HTERT RPE-1 (cell line): ENCODE results near the gene KCNH8.
"Not testable (repeated sequence)": the region's sequence is repeated elsewhere in the genome, so short reads cannot be mapped to it uniquely, and the experiment has no call there.

ENCODE experiments used
- in situ Hi-C: fragments of 300-500 bp; cut with MboI; formaldehyde crosslinking; loops from 4 replicates; pipeline ENCODE4 v1.14.3; 2020; ENCODE audit warnings: low sequenced_read_pairs

KCNH8 gene

DNA sequence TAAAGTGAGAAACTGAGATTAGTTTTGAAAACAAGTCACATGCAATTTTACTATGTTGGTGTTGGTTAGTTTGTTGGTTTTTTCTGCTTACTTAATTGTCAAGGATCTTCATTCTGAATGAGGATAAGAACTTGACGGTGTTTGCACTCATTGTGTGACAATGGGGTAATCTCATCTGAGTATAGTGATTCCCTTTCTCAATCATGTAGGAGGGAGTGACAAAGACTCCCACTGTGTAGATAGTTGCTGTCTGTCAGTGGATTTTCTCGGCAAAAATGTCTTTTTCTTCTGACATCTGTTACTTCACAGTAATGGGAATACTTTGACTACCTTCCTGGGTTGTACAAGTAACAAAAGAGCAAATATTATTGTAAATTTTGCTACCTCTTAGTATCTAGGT, 23.5 kb downstream of the KCNH8 start:
- in situ Hi-C loops, result no loop called here

DNA sequence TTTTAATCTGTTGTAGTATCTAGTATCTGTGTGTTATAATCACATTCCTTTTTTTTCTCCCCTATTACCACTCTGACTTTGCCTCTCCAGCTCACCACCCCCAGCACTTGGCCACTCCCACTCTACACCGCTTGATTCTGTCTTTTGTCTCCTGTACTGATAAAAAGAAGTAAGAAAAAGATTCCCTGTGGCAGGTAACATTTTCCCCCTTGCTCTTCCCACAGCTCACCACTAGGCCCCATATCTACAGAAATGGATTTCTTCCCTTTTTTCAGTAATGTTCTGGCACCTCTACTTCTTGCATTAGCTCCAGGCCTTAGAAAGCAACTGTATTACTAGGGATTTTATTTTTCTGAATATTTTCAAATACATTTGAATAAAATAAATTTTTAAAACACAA, 25.6 kb downstream of the KCNH8 start:
- in situ Hi-C loops, result no loop called here

GRCh38 chr3:19183584-19183983, 35.3 kb downstream of the KCNH8 start:
- in situ Hi-C loops, result no loop called here

DNA sequence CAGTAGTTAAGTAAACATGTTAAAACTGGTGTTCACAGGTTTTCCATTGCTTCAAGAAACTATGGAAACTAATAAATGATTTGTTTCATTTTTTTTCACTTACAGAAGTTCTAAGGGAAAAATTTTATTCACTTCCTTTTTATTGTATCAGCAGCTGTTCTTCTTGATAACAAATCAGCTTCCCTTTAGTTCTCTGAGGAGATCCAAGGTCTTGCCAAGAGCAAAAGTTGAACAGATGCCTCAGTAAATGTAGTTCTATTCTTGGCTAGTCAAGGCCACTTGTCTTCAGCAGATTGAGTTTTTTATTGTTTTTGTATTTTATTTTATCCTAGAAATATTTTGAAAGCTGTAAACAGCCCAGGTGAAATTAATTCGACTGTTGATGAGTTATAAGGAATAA, 41.8 kb downstream of the KCNH8 start:
- in situ Hi-C loops, result no loop called here

DNA sequence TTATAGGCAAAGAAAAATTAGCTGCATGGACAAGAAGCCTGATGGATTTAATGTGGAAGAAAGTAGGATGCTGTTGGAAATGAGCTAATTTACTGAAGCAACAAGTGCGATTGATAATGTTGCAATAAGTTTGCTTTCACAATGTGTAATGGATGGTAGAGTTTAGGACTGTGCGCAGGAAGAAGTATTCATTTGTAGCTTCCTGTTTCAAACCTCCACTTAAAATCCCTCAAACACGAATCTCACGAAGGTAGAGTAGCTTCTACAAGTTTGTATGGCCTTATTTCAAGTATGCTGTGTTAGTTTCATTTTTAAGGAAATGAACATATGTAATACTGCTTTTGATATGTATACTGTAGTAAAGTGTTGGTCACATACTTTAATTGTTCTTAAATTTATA, 42.3 kb downstream of the KCNH8 start:
- in situ Hi-C loops, result no loop called here

DNA sequence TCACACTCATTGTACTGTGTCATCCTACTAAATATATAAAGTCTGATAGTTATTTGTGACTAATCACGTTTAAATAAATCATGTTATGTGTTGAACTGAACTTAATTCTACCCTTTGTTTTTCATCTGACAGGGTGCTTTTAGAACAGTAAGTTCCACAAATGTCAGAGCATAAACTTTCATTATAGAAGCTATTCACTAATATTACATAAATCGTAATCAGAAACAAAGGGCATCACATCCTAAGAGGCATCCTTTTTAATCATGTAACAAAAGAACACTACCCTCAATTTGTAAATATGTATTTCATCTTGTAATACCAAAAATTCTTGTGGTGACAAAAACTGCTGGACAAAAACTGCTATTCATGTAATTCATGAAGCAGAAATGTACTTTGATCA, 50.8 kb downstream of the KCNH8 start:
- in situ Hi-C loops, result no loop called here

GRCh38 chr3:19202303-19202702, 54.0 kb downstream of the KCNH8 start:
- in situ Hi-C loops, result no loop called here

DNA sequence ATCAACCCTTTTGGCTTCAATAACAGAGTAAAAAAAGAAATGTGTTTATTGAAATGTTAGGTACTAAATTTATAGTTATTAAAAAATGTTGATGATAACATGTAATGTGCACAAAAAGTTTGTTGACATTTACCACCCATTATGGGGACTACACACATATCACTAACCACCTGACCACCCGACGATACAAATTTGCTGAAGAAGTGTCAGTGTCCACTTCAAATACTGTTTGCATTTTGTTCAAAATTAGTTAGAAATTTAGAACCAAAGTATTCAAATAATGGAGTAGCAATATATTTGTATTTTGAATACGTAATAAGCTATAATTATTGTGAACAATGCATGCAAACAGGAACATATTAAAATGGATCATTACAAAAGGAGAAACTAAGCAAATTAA, 54.4 kb downstream of the KCNH8 start:
- in situ Hi-C loops, result no loop called here

DNA sequence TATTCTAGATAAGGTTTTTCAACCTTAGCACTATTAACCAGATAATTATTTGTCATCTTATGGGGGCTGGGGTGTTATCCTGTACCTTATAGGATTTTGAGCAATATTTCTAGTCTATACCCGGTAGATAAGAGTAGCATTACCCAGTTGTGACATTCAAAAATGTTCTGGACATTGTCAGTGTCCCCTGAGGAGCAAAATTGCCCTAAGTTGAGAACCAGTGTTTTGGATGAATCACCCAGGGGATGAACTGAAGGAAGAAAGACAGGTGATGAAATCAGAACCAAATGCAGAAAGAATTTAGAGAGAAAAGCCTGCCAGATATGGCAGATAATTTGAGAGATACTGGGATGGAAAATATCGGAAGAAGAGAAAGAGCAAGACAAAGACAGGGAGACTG, 58.2 kb downstream of the KCNH8 start:
- in situ Hi-C loops, result no loop called here

DNA sequence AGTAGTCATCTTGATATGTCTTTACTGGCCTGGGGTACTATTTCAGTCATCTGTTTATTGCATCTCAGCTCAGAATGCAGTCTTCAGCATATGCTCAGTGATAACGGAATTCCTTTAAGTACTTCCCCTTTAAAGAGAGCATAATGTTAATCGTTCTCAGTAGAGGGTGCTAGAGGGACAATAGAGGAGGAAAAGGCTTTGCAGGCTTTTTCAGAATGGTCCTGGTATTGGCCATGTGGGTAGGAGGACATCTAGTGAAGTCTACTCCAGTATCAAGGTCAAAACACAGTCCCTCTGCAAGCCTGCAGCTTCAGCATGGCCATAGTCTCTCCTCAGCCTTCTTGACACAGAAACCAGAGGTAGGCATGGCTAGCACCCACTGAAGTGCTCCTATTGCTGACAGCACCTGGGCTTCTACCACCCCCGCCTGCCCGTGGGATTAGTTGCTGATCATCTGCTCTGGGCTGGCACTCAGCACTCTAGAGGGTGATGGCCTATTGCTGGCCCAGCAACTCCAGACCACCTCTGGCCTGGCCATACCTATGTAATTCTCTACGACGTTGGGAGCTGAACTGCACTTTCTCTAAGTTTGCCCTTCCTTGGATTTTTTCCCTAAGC, 65.4 kb downstream of the KCNH8 start:
- in situ Hi-C loops, result no loop called here

DNA sequence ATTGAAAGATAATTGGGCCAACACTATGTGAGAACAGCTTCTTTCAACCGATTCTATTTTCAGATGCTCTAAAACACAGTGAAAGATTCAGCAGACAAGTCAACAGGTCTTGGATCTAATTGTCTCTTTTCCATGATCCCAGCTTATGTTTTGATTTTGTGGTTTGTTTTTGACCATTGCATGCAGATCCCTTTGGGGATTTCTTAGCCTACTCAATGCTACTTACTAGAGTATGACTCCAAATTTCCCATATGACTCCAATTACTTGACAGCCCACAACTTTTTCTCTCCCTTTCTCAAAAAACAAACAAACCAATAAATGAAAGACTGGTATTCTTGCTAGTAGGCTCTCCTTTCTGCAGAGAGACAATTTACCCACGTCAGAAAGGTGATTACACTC, 67.1 kb downstream of the KCNH8 start:
- in situ Hi-C loops, result no loop called here

DNA sequence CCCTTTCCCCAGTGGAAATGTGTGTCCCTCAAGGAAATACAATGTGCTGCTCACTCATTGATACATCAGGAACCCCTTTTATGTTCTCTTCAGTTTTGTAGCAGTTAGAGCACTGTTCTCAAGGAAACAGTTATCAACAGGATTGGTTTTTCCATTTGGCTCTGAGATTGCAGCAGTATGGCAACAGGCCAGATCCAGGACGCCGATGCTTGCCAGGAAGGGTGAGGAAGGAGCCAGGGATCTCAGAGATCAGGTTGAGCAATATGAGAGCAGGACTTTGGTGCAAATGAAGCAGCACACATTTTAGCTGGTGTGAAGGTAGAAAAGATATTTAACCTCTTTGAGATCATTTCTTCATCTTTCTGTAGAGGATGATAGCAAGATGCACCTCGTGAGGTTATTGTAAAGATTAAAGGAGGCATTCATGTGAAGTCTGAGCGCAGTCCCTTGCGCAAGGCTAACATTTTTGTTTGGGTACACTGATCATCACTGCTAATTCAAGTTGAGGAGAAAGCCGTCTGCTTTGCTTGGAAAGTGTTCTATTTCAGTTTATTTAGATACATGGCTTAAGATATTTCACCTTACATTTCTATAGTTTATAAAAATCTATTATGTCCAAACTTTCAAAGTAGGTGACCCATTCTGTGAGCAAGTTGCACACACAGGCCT, 68.5 kb downstream of the KCNH8 start:
- in situ Hi-C loops, result no loop called here

GRCh38 chr3:19220311-19220710, 72.0 kb downstream of the KCNH8 start:
- in situ Hi-C loops, result no loop called here

DNA sequence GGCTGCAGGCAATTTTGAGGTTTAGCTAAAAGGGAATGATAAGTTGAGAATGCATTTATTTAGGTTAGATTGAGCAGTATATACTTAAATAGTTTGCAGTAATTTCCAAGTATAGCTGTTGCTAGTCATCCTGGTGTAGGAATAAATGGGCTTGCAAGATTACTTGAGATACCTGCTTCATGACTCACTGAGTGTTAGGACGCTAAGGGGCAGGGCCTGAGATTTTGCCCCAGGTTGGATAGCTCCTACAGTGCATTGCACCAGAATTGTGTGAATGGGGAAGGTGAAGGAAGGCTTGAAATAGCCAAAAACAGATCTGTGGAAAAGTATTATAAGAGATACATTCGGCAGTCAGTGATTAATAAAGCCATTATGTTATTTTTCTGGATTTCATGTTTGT, 72.8 kb downstream of the KCNH8 start:
- in situ Hi-C loops, result no loop called here

DNA sequence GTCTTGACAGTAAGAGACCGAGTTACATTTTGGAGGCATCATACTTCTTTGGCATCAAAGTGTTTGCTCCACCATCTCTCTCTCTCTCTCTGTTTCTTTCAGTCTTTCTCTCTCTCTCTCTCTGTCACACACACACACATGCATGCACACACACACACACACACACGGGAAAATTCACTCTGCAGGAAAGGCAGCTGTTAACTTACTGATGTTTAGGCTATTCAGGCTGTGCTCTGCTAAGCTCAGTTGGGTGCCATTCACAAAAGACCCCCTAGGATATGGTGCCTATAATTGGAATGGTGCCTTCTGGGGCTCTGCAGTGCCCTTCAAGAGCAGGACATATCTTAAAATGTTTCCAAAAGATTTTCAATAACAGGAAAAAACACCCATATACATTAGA, 78.2 kb downstream of the KCNH8 start:
- in situ Hi-C loops, result no loop called here

GRCh38 chr3:19228167-19228566, 79.9 kb downstream of the KCNH8 start:
- in situ Hi-C loops, result no loop called here

GRCh38 chr3:19229086-19229485, 80.8 kb downstream of the KCNH8 start:
- in situ Hi-C loops, result no loop called here

DNA sequence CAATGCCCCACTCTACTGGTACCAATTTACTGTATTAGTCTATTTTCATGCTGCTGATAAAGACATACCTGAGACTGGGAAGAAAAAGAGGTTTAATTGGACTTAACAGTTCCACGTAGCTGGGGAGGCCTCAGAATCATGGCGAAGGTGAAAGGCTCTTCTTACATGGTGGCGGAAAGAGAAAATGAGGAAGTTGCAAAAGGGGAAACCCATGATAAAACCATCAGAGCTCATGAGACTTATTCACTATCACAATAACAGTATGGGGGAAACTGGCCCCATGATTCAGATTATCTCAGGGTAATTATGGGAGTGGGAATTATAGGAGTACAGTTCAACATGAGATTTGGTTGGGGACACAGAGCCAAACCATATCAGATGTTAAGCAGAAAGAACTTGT, 81.6 kb downstream of the KCNH8 start:
- in situ Hi-C loops, result not testable (repeated sequence)

GRCh38 chr3:19231792-19232461, 83.6 kb downstream of the KCNH8 start:
- in situ Hi-C loops, result no loop called here

DNA sequence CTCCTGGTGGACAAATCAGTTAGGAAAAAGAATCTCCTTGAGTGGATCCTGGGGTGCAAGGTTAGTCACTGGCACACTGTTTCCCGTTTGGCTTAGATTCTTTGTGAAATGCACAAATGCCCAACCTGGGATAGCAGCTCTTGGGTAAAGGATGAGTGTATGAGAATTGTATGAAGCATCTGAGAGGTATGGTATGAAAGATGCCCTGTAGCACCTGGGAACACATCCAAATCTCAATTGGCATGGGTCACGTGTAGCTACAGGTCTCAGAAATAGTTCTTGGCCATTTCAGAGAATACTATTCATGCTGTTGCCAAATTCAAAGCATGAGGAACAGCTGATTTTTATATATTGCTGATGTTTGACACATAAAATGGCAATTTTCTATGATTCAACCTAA, 84.3 kb downstream of the KCNH8 start:
- in situ Hi-C loops, result no loop called here

DNA sequence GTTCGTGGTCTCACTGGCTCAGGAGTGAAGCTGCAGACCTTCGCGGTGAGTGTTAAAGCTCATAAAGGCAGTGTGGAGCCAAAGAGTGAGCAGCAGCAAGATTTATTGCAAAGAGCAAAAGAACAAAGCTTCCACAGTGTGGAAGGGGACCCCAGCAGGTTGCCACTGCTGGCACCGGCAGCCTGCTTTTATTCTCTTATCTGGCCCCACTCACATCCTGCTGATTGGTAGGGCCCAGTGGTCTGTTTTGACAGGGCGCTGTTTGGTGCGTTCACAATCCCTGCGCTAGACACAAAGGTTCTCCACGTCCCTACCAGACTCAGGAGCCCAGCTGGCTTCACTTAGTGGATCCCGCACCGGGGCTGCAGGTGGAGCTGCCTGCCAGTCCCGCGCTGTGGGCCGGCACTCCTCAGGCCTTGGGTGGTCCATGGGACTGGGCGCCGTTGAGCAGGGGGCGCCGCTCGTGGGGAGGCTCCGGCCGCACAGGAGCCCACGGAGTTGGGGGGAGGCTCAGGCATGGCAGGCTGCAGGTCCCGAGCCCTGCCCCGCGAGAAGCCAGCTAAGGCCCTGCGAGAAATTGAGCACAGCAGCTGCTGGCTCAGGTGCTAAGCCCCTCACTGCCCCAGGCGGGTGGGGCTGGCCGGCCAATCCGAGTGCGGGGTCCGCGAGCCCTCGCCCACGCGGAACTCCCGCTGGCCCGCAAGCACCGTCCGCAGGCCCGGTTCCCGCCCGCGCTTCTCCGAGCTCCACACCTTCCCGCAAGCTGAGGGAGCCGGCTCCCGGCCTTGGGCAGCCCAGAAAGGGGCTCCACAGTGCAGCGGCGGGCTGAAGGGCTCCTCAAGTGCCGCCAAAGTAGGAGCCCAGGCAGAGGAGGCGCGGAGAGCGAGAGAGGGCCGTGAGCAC, 85.8 kb downstream of the KCNH8 start:
- in situ Hi-C loops, result not testable (repeated sequence)
